HG03457 (cell line): ENCODE measurements around the gene DAND5.
"Not testable (repeated sequence)": the region's sequence is repeated elsewhere in the genome, so short reads cannot be mapped to it uniquely, and the experiment has no call there.

Experiments
- ATAC-seq: cut with Tn5 transposase; IDR thresholded peaks from one replicate; pipeline ENCODE4 v1.9.1; 2021; ENCODE audit warnings: moderate number of reproducible peaks; ENCODE audit not compliant: unreplicated experiment

DAND5 gene

DNA sequence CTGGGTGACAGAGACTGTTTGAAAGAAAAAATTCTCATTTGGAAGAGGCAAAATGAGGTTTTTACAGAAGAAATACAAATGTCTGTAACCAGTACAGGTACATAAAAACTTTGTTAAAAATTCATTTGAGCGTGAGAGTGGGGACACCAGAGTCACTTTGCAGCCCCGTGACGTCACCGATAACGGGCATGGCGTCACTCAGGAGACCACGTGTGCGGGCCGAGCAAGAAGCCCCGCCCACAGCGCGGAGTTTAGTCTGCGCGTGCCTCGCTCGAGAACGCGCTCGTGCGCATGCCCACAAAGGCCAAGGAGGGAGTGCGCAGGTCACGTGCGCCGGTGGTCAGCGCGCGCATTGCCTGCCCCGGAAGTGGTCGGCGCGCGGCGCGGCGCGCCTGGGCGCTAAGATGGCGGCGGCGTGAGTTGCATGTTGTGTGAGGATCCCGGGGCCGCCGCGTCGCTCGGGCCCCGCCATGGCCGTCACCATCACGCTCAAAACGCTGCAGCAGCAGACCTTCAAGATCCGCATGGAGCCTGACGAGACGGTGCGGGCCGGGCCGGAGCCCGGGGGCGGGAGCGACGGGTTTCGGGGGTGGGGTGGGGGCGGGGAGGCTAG, 23.8 kb upstream of the DAND5 start, which contains the start of gene RAD23A:
Gene RAD23A, plus strand, starts transcription at position 384 of the 613 bp plus-strand sequence. Its CDS starts 87 bp downstream, at position 471.
- ATAC-seq, result peak; percentile 48

GRCh38 chr19:12946092-12946721, 23.2 kb upstream of the DAND5 start:
- ATAC-seq, result peak; percentile 23

DNA sequence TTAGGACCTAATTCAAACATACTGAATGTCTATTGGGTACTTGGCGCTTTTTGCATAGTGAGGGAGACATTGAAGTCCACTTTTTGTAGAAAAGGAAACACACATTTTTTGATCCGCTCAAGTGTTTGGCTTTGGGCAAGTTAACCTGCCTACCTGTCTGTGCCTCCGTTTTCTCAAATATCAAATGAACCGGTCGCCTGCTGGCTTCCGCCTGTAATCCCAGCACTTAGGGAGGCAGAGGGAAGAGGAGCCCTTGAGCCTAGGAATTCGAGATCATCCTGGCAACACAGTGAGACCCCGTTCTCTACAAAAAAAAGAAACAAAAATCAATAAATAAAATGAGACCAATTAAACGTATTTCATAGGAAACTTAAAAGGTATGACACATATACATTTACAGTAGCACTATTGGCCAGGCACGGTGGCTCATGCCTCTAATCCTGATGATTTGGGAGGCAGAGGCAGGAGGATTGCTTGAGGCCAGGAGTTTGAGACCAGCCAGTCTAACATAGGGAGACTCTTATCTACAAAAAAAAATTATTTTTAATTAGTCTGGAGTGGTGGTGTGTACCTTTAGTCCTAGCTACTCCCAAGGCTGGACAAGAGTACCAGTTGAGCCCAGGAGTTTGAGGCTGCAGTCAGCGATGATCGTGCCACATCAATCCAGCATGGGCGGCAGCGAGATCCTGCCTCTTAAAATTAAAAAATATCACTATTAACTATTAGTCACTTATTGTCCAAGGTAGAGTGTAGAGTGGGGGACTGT, 22.5 kb upstream of the DAND5 start:
- ATAC-seq, result no peak

DNA sequence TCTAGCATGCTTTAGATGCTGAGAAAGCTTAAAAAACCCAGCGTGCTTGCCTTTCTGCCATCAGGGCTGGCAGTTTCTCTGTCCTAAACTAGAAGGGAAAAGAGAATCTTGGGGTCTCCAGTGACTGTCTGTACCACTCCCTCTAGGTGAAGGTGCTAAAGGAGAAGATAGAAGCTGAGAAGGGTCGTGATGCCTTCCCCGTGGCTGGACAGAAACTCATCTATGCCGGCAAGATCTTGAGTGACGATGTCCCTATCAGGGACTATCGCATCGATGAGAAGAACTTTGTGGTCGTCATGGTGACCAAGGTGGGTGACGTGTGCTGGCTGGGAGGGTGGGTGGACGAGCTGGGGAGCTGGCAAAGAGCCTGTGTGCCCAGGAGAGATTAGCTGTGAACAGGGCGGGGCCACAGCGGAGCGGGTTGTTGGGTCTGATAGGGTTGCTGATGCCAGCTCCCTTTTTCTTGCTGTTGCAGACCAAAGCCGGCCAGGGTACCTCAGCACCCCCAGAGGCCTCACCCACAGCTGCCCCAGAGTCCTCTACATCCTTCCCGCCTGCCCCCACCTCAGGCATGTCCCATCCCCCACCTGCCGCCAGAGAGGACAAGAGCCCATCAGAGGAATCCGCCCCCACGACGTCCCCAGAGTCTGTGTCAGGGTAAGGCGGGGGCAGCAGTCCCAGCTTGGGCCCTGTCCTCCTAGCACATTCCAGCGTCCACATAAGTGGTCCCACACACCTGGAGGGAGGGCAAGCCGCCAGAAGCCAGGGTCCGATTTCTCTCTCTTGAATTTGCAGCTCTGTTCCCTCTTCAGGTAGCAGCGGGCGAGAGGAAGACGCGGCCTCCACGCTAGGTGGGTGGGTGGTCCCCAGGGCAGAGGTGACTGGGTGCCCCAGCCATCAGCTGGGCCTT, 21.4 kb upstream of the DAND5 start:
- ATAC-seq, result no peak

DNA sequence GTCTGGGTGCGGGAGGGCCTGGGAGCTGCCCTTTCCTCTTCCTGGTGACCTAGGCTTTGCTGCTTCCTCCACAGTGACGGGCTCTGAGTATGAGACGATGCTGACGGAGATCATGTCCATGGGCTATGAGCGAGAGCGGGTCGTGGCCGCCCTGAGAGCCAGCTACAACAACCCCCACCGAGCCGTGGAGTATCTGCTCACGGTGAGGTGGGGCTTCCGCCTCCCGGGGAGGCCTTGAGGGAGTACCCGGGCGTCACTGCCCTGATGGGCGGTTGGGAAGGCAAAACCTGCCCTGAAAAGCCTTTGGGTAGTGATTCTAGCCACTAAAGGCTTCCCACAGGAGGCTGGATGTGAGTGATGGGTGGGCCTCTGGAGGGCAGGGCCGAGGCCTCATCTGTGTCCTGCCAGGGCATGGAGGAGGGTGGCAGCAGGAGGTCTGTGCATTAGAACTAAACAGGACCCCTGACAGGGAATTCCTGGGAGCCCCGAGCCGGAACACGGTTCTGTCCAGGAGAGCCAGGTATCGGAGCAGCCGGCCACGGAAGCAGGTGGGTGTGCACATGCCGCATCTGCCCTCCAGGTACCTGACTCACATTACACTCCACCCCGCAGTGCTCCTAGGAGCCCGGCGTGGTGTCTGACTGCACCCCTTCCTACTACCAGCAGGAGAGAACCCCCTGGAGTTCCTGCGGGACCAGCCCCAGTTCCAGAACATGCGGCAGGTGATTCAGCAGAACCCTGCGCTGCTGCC, 20.6 kb upstream of the DAND5 start:
- no peak for ATAC-seq

DNA sequence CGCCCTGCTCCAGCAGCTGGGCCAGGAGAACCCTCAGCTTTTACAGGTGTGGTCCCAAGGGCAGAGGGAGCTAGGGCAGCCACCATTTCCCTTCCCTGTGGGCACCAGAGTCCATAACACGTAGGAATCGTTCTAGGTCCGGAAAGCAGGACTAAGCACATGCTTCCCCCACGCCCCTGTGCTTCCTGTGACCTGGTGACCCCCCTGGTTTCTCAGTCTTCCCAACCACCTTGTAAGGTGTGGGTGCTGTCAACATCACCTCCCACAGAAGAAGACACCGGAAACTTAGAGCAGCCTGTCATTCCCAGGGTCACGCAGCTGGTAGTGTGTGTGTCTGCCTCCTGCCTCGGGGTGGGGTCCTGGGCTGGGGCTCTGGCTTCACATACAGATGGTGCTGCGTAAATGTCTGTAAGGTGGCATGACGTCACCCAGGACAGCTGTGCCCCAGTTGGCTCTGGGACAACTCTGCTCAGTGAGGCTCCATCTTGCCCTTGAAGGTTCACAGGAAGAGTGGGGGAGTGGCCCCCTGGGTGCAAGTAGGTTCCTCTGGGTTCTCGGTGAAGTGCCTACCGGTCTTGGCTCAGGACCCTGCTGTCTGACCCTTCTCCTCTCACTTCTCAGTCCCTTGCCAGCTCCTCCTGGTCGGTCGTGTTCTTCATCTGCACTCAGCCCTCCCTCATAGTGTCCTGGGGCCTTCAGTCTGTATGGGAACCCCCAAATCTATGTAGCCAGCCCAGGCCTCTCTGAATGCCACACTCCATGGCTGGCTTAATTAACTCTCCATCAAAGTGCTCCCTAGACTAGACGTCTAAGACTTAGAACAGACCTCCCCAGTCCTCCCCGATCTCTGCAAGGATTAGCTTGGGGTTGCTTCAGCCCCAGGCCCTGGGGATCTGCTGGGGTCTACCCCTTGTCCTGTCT, 19.8 kb upstream of the DAND5 start:
- no peak for ATAC-seq

DNA sequence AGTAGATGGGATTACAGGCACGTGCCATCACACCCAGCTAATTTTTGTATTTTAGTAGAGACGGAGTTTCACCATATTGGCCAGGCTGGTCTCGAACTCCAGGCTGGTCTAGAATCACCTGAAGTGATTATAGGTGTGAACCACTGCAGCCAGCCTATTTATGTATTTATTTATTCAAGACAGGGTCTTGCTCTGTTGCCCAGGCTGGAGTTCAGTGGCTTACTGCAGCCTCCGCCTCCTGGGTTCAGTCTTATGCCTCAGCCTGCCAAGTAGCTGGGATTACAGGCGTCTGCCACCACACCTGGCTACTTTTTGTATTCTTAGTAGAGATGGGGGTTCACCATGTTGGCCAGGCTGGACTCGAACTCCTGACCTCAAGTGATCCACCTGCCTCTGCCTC, 17.3 kb upstream of the DAND5 start:
- ATAC-seq, result not testable (repeated sequence)

- ATAC-seq, result no peak
Measured at GRCh38 chr19:12952488-12953137, 16.8 kb upstream of the DAND5 start.

- no peak for ATAC-seq
Measured at GRCh38 chr19:12953138-12953798, 16.1 kb upstream of the DAND5 start.

DNA sequence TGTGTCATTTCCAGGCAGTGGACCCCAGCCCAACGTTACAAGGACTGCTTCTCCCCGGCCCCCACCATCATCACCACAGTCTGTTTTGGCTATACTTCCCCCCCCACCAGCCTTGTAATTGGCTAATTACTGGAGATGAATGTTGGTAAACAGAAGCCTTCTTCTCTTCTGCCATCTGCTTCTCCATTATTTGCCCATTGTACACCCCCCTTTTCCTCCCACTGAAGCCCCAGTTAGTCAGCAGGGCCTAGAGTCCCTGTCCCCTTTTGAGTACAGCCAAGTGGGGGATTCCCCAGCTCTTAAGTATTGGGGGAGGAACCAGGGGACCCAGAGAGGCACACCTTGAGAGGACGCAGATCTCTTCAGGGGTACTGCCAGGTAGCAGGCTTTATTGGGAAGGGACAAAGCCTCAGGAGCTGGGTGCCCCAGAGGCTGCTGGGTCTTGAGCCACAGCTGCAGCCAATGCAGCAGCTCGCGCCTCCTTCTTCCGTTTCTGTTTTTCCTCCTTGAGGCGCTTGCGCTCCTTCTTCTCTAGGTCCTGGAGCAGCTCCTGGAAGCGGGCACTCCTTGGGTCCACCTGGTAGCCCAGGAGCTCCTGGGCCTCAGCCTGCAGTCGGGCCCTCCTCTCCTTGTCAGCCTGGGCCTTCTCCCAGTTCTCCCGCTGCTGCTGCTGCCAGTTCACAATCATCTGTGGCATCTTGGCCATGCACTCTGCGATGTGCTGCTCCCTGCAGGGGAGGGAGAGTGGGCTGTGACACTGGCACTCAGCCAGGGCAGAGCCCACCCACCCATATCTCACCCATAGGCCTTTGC, 15.4 kb upstream of the DAND5 start:
- no peak for ATAC-seq

- ATAC-seq, result no peak
Measured at GRCh38 chr19:12954612-12954962, 14.8 kb upstream of the DAND5 start.

- not testable (repeated sequence) for ATAC-seq
Measured at GRCh38 chr19:12955575-12955974, 13.8 kb upstream of the DAND5 start.

- no peak for ATAC-seq
Measured at GRCh38 chr19:12955996-12956395, 13.4 kb upstream of the DAND5 start.

DNA sequence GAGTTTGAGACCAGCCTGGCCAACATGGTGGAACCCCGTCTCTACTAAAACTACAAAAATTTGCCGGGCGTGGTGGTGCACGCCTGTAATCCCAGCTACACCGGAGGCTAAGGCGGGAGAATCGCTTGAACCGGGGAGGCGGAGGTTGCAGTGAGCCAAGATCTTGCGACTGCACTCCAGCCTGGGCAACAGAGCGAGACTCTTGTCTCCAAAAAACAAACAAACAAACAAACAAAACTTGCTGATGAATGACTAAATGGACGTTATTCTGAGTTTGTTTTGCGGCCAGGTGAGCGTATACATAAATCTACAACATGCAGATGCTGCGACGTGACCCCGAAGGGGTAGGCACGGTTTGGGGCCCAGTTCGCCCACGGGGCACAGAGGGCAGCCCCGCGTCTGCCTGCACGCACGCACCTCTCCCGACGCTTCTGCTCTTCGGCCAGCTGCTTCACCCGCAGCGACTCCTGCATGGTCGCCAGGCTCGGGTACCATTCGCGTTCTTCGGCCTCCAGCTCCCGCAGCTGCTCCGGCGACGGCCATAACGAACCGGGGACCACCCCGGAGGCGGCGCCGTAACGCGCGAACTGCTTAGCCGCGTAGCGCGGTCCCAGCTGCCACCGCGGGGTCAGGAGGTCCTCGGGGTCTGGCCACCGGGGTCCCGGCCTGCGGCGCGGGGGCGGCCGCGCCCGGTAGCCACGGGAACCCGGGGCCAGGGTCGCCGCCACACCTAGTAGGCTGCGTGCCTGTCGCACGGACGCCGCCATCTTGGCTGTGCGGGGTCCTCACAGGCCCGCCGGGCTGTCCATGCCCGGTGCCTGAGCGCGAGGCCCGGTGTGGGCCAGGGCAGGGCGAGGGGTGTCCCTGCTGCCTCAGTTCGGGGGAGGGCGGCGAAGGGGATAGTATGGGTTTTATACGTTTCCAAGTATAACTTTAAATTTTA, 12.7 kb upstream of the DAND5 start, which contains the start of gene GADD45GIP1:
Gene GADD45GIP1, minus strand, starts transcription at position 778 of the 943 bp plus-strand sequence. Its CDS starts 11 bp downstream, at position 767.
- no peak for ATAC-seq

DNA sequence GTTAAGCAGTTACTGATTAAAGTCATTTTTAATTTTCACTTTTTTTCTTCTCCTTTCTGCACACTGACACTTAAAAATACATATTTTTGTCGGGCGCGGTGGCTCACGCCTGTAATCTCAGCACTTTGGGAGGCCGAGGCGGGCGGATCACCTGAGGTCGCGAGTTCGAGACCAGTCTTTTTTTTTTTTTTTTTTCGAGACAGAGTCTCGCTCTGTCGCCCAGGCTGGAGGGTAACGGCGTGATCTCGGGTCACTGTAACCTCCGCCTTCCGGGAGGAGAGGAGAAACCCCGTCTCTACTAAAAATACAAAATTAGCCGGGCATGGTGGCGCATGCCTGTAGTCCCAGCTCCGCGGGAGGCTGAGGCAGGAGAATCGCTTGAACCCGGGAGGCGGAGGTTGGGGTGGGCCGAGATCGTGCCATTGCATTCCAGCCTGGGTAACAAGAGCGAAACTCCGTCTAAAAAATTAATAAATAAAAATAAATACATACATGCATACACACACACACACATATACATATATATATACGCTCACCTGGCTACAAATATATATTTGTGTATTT, 11.9 kb upstream of the DAND5 start:
- ATAC-seq, result not testable (repeated sequence)

- no peak for ATAC-seq
Measured at GRCh38 chr19:12959481-12959880, 9.9 kb upstream of the DAND5 start.
